ENCODE results near the gene BTBD9. TPM values are rescaled to one million over a fixed set of nuclear protein-coding genes. Genes with fewer than 3 reads are reported as not detected.
"Not testable (repeated sequence)": the region's sequence is repeated elsewhere in the genome, so short reads cannot be mapped to it uniquely, and the experiment has no call there.

BTBD9 gene
- total RNA-seq, 1 donor from 2014 or later, result 47.9 TPM

DNA sequence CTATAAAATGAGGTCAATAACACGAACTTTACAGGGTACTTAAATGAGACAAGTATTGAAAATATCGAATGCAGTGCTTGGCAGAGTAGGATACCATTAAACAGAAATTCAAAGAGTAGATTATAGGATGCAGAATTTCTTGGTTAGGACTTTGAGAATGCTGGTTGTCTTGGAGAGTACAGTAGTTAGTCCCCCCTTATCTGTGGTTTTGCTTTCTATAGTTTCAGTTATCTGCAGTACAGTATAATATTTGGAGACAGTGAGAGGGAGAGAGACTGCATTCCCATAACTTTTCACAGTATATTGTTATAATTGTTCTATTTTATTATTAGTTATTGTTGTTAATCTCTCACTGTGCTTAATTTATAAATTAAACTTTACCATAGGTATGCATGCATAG lies 290.5 kb downstream of the BTBD9 start:
- H3K4me3 ChIP-seq, result no peak overlapping the region
- no peak for TF ChIP-seq CTCF (IDR thresholded peaks at IDR 0.05)
- H3K27me3 ChIP-seq, result no peaks in the 10 kb centered on the region
- no peak for ATAC-seq
- intact Hi-C loops (cut with DNase I), result no loop called here
- no peak overlapping the region for H3K27ac ChIP-seq
- no peaks in the 10 kb centered on the region for H3K36me3 ChIP-seq
- no peak for DNase-seq
- no peaks in the 10 kb centered on the region for H3K9me3 ChIP-seq
- H3K4me1 ChIP-seq, result no peaks in the 10 kb centered on the region

- Histone ChIP-seq H3K27me3 (no peaks in the 10 kb centered on the region), H3K9me3 (no peaks in the 10 kb centered on the region), H3K4me1 (no peaks in the 10 kb centered on the region), H3K27ac (no peak overlapping the region), H3K4me3 (no peak overlapping the region), H3K36me3 (no peaks in the 10 kb centered on the region)
- TF ChIP-seq CTCF (IDR thresholded peaks at IDR 0.05), result no peak
- intact Hi-C loops (cut with DNase I), result no loop called here
- DNase-seq (no peak), ATAC-seq (no peak)
Observed at GRCh38 chr6:38348371-38348770, 291.4 kb downstream of the BTBD9 start.

DNA sequence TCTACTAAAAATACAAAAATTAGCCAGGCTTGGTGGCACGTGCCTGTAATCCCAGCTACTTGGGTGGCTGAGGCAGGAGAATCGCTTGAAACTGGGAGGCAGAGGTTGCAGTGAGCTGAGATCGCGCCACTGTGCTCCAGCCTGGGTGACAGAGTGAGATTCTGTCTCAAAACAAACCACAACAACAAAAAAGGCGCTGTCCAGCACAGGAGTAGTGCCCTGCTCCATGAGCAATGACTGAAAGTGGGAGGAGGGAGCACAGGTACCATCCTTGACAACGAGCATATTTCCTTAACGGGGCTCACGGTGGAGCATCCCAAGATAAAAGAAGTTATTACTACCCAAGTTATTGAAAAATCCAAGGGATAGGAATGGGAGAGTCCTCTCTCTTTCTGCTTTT lies 291.9 kb downstream of the BTBD9 start:
- ATAC-seq; H3K27me3 ChIP-seq; intact Hi-C loops (cut with DNase I); H3K4me1 ChIP-seq; H3K36me3 ChIP-seq; H3K27ac ChIP-seq; DNase-seq; H3K4me3 ChIP-seq; H3K9me3 ChIP-seq: not testable (repeated sequence)

DNA sequence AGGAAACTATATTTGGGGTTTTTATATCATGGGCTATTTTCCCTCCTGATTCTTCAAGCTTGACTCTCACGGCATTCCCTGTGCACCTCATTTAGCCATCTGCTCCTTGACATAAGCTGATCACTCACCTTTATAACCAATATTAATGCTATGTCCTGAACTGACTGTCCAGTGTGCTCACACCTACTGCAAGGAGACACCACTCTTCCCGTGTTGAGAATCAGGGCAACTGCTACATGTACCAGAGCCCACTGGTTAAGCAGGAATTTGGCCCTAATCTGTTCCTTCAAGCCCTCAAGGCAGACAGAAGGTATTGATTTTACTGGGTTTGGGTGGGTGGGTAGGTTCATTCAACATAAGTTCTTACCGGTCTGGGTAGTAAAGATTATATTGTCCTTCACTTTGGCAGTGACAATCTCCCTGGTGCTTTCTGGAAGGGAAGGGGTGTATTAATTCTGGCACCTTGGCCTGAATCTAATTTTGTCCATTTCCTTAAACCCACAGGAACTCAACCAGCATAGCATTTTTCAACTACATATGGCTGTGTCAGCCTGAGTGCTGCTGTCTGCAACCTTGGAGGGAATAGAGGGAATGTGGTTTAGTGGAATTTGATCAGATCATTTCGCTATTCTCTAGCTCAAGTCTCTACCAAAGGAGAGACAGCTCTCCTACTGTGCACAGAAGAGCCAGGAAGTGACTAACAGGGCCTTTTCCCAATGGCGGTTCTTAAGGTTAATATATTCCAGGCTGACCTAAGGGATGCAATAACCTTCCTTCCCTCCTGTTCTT lies 293.2 kb downstream of the BTBD9 start:
- Histone ChIP-seq H3K36me3 (no peaks in the 10 kb centered on the region), H3K9me3 (no peaks in the 10 kb centered on the region), H3K4me3 (no peak overlapping the region), H3K27me3 (no peaks in the 10 kb centered on the region), H3K4me1 (no peaks in the 10 kb centered on the region), H3K27ac (no peak overlapping the region)
- DNase-seq (no peak), ATAC-seq (no peak)
- intact Hi-C loops (cut with DNase I), result no loop called here
- no peak for TF ChIP-seq CTCF (IDR thresholded peaks at IDR 0.05)

DNA sequence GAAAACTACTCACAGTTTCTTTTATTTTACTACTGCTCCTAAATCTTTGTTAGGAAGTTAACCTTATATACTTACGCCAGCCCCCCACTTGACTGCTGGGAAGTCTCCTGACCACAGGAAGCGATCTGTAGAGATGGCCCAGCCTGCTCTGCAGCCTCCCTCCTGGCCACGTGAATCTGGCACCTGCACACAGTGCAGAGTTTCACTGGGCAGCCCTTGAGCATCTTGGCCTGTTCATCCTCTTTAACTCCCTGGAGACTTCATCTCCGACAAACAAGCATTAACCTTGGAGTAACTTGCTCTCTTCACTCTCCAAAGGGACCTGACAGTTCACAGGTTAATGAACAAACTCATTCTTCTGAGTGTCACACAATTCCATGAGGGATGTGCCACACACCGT lies 294.1 kb downstream of the BTBD9 start:
- DNase-seq (no peak), ATAC-seq (no peak)
- H3K9me3 ChIP-seq, result no peaks in the 10 kb centered on the region
- H3K4me1 ChIP-seq, result no peaks in the 10 kb centered on the region
- H3K36me3 ChIP-seq, result no peaks in the 10 kb centered on the region
- TF ChIP-seq CTCF (IDR thresholded peaks at IDR 0.05), result no peak
- no peak overlapping the region for H3K27ac ChIP-seq
- no peaks in the 10 kb centered on the region for H3K27me3 ChIP-seq
- H3K4me3 ChIP-seq, result no peak overlapping the region
- intact Hi-C loops (cut with DNase I), result no loop called here

- Histone ChIP-seq H3K27me3 (no peaks in the 10 kb centered on the region), H3K4me1 (no peaks in the 10 kb centered on the region), H3K36me3 (no peaks in the 10 kb centered on the region), H3K9me3 (no peaks in the 10 kb centered on the region), H3K27ac (no peak overlapping the region), H3K4me3 (no peak overlapping the region)
- ATAC-seq (no peak), DNase-seq (no peak)
- intact Hi-C loops (cut with DNase I), result no loop called here
- no peak for TF ChIP-seq CTCF (IDR thresholded peaks at IDR 0.05)
Observed at GRCh38 chr6:38341496-38341895, 298.2 kb downstream of the BTBD9 start.

Measured in upper lobe of right lung (tissue), 1 donor.